ENCODE measurements around the gene TAB2. TPM values are rescaled to one million over a fixed set of nuclear protein-coding genes. Genes with fewer than 3 reads are reported as not detected.
A peak's percentile ranks its signal among the peaks of the same experiment; 100 is the strongest.

Gene TAB2
- total and polyA plus RNA-seq, 2 donors (not counting 1 experiment from before 2014, with no cell fraction given), result 31.6 to 88.5 TPM

DNA sequence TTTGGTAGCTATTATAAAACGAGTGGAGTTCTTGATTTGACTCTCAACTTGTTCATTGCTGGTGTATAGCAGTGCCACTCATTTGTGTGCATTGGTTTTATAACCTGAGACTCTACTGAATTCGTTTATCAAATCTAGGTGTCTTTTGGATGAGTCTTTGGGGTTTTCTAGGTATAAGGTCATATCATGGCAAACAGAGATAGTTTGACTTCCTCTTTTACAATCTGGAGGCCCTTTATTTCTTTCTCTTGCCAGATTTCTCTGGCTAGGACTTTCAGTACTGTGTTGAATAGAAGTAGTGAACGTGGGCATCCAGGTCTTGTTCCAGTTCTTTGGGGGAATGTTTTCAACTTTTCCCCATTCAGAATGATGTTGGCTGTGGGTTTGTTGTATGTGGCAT lies 121.3 kb downstream of the TAB2 start:
- Histone ChIP-seq H3K4me1 (ENCODE audit: control insufficient read depth in 2 of 2, insufficient read depth in 2 of 2, low read length in 2 of 2) (peaks cover 4 to 6% of the 10 kb centered on the region in 2 donors), H3K9me3 (ENCODE audit: control extremely low read depth in 1 of 3, control insufficient read depth in 2 of 3, insufficient read depth in 1 of 3, low read length in 2 of 3) (peaks cover 0 to under 1% (median 0%) of the 10 kb centered on the region in 3 donors), H3K4me3 (ENCODE audit: control extremely low read depth in 1 of 5, extremely low read depth in 1 of 5, insufficient read depth in 1 of 5, low read depth in 2 of 5, low read length in 4 of 5) (no peak overlapping the region), H2AFZ (ENCODE audit: insufficient read depth, low read depth, low read length, poor library complexity, severe bottlenecking) (peak overlapping the region; percentile 3), H3K27me3 (replicated peaks in 1 of 4; ENCODE audit: control extremely low read depth in 1 of 4, control insufficient read depth in 3 of 4, insufficient read depth in 4 of 4, low read length in 3 of 4) (no peaks in the 10 kb centered on the region), H3K79me2 (ENCODE audit: control insufficient read depth, insufficient read depth, low read length) (peaks cover 3% of the 10 kb centered on the region), H3K36me3 (replicated peaks in 1 of 2; ENCODE audit: control extremely low read depth in 1 of 2, control insufficient read depth in 1 of 2, extremely low read depth in 1 of 2, insufficient read depth in 2 of 2, low read length in 1 of 2) (no peaks in the 10 kb centered on the region), H3K4me2 (replicated peaks; ENCODE audit: low read depth, low read length, poor library complexity, severe bottlenecking) (no peak overlapping the region), H4K20me1 (ENCODE audit: control insufficient read depth, insufficient read depth, low read length, poor library complexity, severe bottlenecking) (no peaks in the 10 kb centered on the region), H3K27ac (ENCODE audit: low read length in 2 of 2) (no peak overlapping the region), H3K9ac (ENCODE audit: low read length) (no peak overlapping the region)
- peaks cover 29% of the 10 kb centered on the region for H3K4me1 Mint-ChIP-seq
- intact Hi-C loops (cut with micrococcal nuclease), result no loop called here
- CTCF ChIA-PET, result interaction anchor here (0.8 kb wide), 1 partner anchor 77 kb away, joined by 3 read pairs; no protein-coding TSS in a partner anchor
- H3K9me3 Mint-ChIP-seq (ENCODE audit: insufficient read depth), result no peaks in the 10 kb centered on the region
- no peaks in the 10 kb centered on the region for H3K27me3 Mint-ChIP-seq
- peak overlapping the region; percentile 41 for H3K27ac Mint-ChIP-seq
- ATAC-seq (ENCODE audit: low read depth) (peak; percentile 62), DNase-seq (peak; percentile 31)
- POLR2A ChIA-PET, result interaction anchor here (0.8 kb wide), 1 partner anchor 22 kb away, joined by 4 read pairs; no protein-coding TSS in a partner anchor
- H3K4me3 Mint-ChIP-seq, result peak overlapping the region; percentile 29
- TF ChIP-seq, protein P1, sequence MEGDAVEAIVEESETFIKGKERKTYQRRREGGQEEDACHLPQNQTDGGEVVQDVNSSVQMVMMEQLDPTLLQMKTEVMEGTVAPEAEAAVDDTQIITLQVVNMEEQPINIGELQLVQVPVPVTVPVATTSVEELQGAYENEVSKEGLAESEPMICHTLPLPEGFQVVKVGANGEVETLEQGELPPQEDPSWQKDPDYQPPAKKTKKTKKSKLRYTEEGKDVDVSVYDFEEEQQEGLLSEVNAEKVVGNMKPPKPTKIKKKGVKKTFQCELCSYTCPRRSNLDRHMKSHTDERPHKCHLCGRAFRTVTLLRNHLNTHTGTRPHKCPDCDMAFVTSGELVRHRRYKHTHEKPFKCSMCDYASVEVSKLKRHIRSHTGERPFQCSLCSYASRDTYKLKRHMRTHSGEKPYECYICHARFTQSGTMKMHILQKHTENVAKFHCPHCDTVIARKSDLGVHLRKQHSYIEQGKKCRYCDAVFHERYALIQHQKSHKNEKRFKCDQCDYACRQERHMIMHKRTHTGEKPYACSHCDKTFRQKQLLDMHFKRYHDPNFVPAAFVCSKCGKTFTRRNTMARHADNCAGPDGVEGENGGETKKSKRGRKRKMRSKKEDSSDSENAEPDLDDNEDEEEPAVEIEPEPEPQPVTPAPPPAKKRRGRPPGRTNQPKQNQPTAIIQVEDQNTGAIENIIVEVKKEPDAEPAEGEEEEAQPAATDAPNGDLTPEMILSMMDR (IDR thresholded peaks at IDR 0.05), result no peak
- no peak for TF ChIP-seq EZH2 (IDR thresholded peaks at IDR 0.05; ENCODE audit: borderline replicate concordance, insufficient read depth, low read depth, low read length, poor library complexity, severe bottlenecking)
- WGBS (ENCODE audit: insufficient coverage), result 43% methylated on average over 2 of the region's 3 CpGs

DNA sequence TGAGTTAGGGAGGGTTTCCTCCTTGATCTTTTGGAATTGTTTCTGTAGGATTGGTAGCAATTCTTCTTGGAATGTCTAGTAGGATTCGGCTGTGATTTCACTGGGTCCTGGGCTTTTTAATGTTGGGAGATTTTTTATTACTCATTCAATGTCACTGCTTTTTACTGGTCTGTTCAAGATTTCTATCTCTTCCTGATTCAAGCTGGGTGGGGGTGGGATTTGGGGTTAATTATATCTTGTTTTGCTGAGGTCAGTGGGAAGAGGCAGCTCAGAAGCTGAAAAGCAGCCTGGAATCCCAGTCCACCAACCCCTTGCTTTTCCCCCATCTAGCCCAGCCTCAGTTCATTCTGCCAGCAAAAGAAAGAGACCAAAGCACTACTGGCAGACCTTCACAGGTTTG lies 122.1 kb downstream of the TAB2 start:
- no peak overlapping the region for H3K4me3 Mint-ChIP-seq

More for the DNA sequence above, 122.1 kb downstream of the TAB2 start:
- no peaks in the 10 kb centered on the region for H4K20me1 ChIP-seq (ENCODE audit: control insufficient read depth, insufficient read depth, low read length, poor library complexity, severe bottlenecking)
- no peak overlapping the region for H2AFZ ChIP-seq (ENCODE audit: insufficient read depth, low read depth, low read length, poor library complexity, severe bottlenecking)
- peaks cover 4 to 6% of the 10 kb centered on the region in 2 donors for H3K4me1 ChIP-seq (ENCODE audit: control insufficient read depth in 2 of 2, insufficient read depth in 2 of 2, low read length in 2 of 2)
- Mint-ChIP-seq H3K27me3 (no peaks in the 10 kb centered on the region), H3K9me3 (ENCODE audit: insufficient read depth) (no peaks in the 10 kb centered on the region), H3K27ac (no peak overlapping the region), H3K4me1 (peaks cover 30% of the 10 kb centered on the region)
- no peak overlapping the region for H3K4me2 ChIP-seq (replicated peaks; ENCODE audit: low read depth, low read length, poor library complexity, severe bottlenecking)
- WGBS (ENCODE audit: insufficient coverage), result no CpG with 5 or more reads among the region's 1 CpG
- no peaks in the 10 kb centered on the region for H3K36me3 ChIP-seq (replicated peaks in 1 of 2; ENCODE audit: control extremely low read depth in 1 of 2, control insufficient read depth in 1 of 2, extremely low read depth in 1 of 2, insufficient read depth in 2 of 2, low read length in 1 of 2)
- POLR2A ChIA-PET, result interaction anchor here (0.8 kb wide), 1 partner anchor 21 kb away, joined by 4 read pairs; no protein-coding TSS in a partner anchor
- peaks cover 0 to 2% (median 0%) of the 10 kb centered on the region in 3 donors for H3K9me3 ChIP-seq (ENCODE audit: control extremely low read depth in 1 of 3, control insufficient read depth in 2 of 3, insufficient read depth in 1 of 3, low read length in 2 of 3)
- no peaks in the 10 kb centered on the region for H3K27me3 ChIP-seq (replicated peaks in 1 of 4; ENCODE audit: control extremely low read depth in 1 of 4, control insufficient read depth in 3 of 4, insufficient read depth in 4 of 4, low read length in 3 of 4)
- H3K4me3 ChIP-seq (ENCODE audit: control extremely low read depth in 1 of 5, extremely low read depth in 1 of 5, insufficient read depth in 1 of 5, low read depth in 2 of 5, low read length in 4 of 5), result no peak overlapping the region
- TF ChIP-seq, protein P1 (IDR thresholded peaks at IDR 0.05), result no peak
- no peak for TF ChIP-seq EZH2 (IDR thresholded peaks at IDR 0.05; ENCODE audit: borderline replicate concordance, insufficient read depth, low read depth, low read length, poor library complexity, severe bottlenecking)
- H3K27ac ChIP-seq (ENCODE audit: low read length in 2 of 2), result no peak overlapping the region
- DNase-seq, result no peak
- peaks cover 3% of the 10 kb centered on the region for H3K79me2 ChIP-seq (ENCODE audit: control insufficient read depth, insufficient read depth, low read length)
- ATAC-seq (ENCODE audit: low read depth), result no peak
- intact Hi-C loops (cut with micrococcal nuclease), result no loop called here
- CTCF ChIA-PET, result interaction anchor here (0.6 to 2.5 kb wide), 3 partner anchors 8 to 171 kb away, joined by 4 to 16 read pairs (median 10); no protein-coding TSS in a partner anchor
- H3K9ac ChIP-seq (ENCODE audit: low read length), result no peak overlapping the region
